GM21515 (cell line): ENCODE measurements around the gene BPIFB6.
"Not testable (repeated sequence)": the region's sequence is repeated elsewhere in the genome, so short reads cannot be mapped to it uniquely, and the experiment has no call there.

ENCODE experiments used
- ATAC-seq: cut with Tn5 transposase; IDR thresholded peaks from one replicate; pipeline ENCODE4 v1.9.1; 2021; ENCODE audit not compliant: unreplicated experiment

The BPIFB6 gene

DNA sequence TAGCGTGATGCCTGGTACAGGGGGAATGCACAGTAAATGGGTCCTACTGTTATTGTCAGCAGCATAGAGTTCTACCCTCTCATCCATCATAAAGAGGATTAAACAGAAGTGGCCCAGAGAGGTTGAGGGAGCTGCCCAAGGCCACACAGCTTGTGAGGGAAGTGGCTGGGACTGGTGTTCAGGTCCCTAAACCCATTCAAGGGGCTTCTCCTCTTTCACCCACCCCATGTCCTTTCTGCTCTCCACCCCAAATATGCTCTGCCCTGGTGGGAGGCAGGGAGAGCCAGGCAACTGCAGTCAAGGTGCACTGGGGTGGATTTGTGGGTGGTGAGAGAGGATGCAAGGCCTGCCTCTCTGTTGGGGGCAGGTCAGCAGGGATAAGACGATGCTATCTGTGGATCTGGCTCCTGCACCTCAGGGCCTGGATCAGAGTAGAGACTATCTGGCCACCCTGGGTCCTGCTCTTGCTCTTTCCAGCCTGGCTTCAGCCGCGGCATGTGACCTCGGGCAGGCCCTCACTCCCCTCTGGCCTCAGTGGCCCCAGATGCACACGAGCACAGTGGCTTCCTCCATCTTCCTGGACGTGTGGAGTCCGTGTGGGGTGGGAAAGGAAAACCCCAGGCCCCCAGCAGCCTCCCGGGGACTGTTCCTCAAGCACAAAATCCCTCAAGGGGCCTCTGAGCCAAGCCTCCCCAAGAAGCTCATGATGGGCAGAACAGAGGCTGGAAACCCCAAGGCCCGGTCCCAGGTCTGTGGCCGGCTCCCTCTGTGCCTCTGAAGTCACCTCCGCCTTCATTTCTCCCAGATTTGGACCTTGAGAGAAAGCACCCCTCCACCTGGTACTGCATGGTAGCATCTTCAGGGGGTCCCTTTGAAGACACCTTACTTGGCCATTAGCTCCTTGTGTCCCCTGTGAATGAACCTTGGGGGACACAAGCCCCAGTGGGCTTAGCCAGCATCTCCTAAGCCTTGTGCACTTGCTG lies 3.4 kb upstream of the BPIFB6 start:
- no peak for ATAC-seq

- no peak for ATAC-seq
These were observed 2.6 kb upstream of the BPIFB6 start for GRCh38 chr20:33028875-33029274.

DNA sequence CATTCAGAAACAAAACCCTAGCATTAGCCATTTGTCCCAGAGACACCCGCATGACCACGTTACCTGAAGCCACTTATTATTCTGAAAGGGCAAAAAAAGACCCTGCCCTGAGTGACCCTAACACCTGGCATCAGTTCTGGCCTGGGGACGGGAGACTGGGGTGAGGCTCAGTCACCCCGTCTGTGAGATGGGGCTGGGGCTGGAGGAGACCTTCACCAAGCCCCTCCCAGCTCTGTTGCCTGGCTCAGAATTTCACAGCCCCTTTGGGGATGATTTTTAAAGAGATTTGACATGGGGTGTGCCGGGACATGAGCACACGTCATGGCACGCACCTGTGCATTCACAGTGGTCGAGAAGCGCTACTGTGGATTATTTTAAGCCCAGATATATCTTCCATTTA lies 1.4 kb upstream of the BPIFB6 start:
- no peak for ATAC-seq

GRCh38 chr20:33030569-33030968 lies 879 bp upstream of the BPIFB6 start:
- ATAC-seq, result no peak

DNA sequence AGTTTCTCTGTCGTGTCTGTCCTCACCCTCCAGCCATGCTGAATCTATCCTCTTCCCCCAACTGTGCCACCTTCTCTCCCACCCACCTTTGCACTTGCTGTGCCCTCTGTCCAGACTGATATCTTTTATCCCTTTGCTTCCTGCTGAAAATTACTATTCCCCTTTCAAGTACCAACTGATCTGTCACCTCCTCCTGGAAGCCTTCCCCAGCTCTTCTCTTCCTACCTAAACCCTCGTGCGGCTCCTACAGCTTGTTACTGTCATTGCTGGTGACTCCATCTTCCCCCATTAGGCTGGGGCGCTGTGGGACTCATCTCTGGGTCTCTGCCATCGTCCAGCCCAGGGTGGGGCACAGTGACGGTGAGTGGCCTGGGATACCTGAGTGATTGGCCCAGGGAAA lies 1.1 kb downstream of the BPIFB6 start:
- ATAC-seq, result no peak

DNA sequence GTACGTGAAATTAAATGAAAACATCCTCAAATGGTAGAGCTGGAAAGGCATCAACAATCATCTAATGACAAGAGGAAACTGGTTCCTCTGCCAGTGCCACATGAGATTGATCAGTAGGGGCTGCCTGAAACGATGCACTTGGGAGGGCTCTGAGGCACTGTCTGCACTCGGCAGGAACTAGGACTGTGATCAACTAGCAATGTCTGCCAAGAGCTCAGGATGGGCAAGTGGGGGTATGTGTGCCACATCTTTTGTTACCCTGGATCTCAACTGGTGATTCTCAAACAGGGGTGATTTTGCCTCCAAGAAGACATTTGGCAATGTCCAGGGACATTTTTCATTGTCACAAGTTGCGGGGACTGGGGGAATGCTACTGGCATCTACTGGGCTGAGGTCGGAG lies 1.9 kb downstream of the BPIFB6 start:
- no peak for ATAC-seq

DNA sequence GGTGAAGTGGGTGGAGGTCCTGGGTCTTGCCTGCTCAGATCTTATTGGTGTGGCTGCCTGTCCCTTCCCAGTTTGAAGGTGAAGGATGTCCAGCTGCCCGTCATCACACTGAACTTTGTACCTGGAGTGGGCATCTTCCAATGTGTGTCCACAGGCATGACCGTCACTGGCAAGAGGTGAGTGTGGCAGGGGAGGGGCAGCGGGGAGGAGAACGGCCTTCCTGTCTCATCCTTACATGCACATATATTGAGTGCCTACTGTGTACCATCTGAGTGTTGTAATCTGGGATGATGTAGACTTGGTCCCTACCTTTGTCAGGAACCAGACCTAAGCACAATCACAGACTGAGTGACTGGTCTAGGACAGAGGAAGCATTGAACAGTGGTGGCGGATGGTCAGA lies 2.7 kb downstream of the BPIFB6 start:
- no peak for ATAC-seq

DNA sequence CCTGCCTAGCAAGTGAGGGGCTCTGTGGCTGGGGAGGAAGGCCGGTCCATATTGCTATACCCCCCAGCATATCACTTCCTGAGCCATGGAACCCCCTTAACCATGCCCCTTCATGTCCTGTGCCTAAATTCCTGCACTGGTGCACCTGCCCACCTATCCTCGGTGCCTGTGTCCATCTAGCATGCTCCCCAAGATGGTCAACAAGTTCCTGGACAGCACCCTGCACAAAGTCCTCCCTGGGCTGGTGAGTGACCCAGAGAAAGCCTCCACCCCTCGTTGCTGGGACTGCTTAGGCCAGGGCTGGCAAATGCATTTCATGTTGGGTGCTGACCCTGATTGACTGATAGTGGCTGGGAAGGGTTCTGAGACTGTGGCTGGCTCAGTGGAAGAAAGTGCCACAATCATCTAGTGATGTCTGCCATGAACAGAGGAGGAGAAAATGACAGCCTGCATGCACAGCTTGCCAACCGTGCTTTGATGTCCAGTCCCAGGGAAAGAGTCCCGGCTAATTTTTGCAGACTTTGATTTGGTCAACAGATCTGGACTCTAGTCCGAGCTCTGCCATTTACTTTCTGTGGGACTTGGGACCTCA lies 3.5 kb downstream of the BPIFB6 start:
- no peak for ATAC-seq

DNA sequence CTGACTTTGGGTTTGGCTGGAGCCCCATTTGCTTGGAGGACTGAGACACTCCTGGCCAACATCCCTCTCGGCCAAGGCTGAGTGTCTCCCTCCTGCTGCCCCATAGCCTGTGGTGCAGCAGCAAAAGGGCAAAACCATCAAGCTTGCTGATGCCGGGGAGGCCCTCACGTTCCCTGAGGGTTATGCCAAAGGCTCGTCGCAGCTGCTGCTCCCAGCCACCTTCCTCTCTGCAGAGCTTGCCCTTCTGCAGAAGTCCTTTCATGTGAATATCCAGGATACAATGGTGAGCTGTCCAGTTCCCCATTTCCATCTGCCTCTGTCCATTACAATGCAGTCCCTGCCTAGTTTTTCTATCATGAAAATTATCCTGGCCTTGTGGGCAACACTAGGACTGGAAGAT lies 6.0 kb downstream of the BPIFB6 start:
- ATAC-seq, result no peak

DNA sequence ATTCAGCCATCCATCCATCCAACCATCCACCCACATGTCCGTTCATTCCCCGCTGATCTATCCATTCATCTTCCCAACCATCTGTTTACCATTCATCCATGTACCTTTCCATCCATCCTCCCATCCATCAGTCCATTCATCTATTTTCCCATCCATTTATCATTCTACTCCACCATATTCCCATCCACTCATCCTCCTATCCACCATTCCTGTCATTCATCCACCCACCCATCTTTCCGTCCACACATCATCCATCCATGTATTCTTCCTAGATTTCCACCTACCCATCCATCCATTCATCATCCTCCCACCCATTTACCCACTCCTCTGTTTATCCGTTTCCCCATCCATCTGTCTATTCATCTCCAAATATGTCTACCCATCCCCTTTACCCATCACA lies 6.8 kb downstream of the BPIFB6 start:
- ATAC-seq, result no peak

- ATAC-seq, result no peak
These were observed 11.0 kb downstream of the BPIFB6 start for GRCh38 chr20:33042430-33042829.

DNA sequence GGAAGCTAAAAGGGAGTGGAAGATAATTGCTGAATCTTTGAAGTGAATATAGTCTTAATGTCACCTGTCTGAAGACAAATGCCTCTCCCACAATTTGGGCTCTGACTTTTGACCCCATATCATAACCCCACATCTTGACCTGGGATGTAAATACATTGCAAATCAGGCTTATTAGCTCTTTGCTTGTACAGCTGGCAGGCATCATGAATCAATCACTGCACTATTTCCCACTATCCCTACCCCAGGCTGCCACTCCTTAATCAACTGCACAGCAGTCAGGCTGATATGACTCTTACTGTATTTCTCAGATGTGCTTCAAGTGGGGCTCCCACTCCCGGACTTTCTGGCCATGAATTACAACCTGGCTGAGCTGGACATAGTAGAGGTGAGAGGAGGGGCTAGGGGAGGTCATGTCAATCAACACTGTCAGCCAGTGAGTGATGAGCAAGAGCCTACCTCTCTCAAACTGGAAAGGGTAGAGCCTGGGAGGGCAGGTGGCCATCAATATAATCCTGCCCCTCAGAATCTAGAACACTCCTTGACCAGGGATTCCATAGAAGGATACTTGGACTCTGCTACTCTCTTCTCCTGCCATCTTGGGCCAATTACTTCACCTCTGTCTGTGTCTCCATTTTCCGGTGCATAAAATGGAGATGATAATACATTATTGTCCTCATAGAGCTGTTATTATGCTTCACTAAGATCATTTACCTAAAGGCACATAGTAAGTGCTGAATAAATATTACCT lies 11.7 kb downstream of the BPIFB6 start:
- no peak for ATAC-seq

DNA sequence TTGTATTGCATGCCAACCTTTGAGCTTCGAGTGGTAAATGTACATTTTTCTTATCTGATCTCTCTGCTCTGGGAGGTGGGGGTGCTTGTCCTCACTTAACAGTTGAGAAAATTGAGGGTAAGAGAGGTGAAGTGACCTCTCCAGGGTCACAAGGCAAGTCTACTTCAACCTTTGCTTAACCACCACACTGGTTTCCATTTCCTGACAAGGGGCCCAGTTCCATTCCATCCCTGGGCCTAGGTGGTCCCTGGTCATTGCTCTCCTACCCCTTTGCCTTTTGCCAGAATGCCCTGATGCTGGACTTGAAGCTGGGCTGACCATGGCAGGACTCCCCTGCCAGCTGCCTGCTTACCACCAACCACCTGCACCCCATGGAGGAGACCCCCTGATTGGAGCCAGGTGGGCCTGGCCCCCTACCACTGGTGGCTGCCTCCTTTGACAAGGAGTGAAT lies 12.3 kb downstream of the BPIFB6 start:
- ATAC-seq, result no peak

- not testable (repeated sequence) for ATAC-seq
These were observed 13.8 kb downstream of the BPIFB6 start for GRCh38 chr20:33045129-33045721.

GRCh38 chr20:33046412-33046811 lies 15.0 kb downstream of the BPIFB6 start:
- no peak for ATAC-seq

DNA sequence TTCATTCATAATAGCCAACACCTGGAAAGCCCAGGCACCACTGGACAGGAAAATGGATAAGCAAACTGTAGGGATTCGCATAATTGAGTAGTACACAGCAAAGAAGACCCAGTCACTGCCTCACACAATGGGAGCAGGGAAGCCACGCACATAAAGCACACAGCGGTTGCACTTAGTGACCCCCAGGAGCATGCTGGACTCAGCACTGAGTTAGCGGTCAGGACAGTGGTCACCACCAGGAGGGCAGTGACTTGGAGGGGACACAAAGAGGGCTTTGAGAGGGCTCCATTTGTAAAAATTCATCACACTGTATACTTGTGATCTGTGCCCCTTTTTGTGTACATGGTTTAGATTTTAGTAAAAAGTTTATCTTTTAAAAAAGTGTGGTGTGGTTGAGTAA lies 19.9 kb downstream of the BPIFB6 start:
- ATAC-seq, result no peak

GRCh38 chr20:33053291-33054106 lies 22.1 kb downstream of the BPIFB6 start, which contains the start of gene BPIFB3:
Gene BPIFB3 (plus strand): TSS chr20:33053903. CDS start chr20:33055436, 1,533 bp downstream.
- ATAC-seq, result no peak

DNA sequence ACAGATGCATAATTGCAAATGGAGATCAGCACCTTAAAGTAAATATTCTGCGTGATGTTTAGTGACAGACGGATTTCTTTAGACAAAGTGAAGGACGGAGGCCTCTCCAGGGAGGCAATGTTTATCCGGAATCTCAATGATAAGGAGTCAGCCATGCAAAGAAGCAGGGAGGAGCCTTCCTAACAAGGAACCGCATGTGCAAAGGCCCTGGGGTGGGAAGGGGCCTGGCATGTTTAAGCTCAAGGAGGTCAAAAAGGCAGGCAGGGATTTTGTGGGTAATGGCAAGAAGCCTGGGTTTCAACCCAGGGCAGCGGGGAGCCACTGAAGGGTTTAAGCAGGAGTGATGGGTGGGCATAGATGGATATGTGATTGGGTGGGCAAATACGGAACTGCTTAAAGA lies 22.9 kb downstream of the BPIFB6 start:
- no peak for ATAC-seq

GRCh38 chr20:33054791-33055190 lies 23.3 kb downstream of the BPIFB6 start:
- no peak for ATAC-seq

DNA sequence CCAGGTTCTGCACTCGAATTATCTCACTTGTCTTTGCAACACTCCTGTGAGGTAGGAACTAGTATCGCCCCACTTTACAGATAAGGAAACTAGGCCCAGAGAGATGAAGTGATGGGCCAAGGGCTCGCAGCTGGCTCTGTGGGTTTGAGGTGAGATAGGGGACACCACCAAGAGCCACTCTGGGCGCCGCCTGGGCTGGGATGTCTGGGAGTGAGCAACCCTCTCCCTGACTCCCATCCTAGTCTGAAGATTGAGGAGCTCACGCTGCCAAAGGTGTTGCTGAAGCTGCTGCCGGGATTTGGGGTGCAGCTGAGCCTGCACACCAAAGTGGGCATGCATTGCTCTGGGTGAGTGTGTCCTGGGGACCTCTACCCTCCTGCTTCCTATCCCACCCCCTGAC lies 27.7 kb downstream of the BPIFB6 start:
- ATAC-seq, result no peak
